HG02981 (cell line): ENCODE results near the gene NOSTRIN.
"Not testable (repeated sequence)": the region's sequence is repeated elsewhere in the genome, so short reads cannot be mapped to it uniquely, and the experiment has no call there.

Experiments used
- ATAC-seq: cut with Tn5 transposase; IDR thresholded peaks from one replicate; pipeline ENCODE4 v1.9.1; 2021; ENCODE audit warnings: mild to moderate bottlenecking, moderate library complexity; ENCODE audit not compliant: unreplicated experiment

The NOSTRIN gene

GRCh38 chr2:168816369-168816768 lies 13.9 kb downstream of the NOSTRIN start:
- no peak for ATAC-seq

GRCh38 chr2:168819050-168819715 lies 16.7 kb downstream of the NOSTRIN start:
- ATAC-seq, result no peak

GRCh38 chr2:168819829-168820489 lies 17.5 kb downstream of the NOSTRIN start:
- ATAC-seq, result no peak

- no peak for ATAC-seq
Measured at GRCh38 chr2:168821577-168821976, 19.1 kb downstream of the NOSTRIN start.

GRCh38 chr2:168821992-168822391 lies 19.6 kb downstream of the NOSTRIN start:
- no peak for ATAC-seq

- no peak for ATAC-seq
Measured at GRCh38 chr2:168825126-168825525, 22.7 kb downstream of the NOSTRIN start.

- ATAC-seq, result no peak
Measured at GRCh38 chr2:168830958-168831357, 28.5 kb downstream of the NOSTRIN start.

- no peak for ATAC-seq
Measured at GRCh38 chr2:168831662-168832061, 29.2 kb downstream of the NOSTRIN start.

GRCh38 chr2:168835969-168836368 lies 33.5 kb downstream of the NOSTRIN start:
- no peak for ATAC-seq

GRCh38 chr2:168841445-168841844 lies 39.0 kb downstream of the NOSTRIN start:
- no peak for ATAC-seq

- no peak for ATAC-seq
Measured at GRCh38 chr2:168843253-168843652, 40.8 kb downstream of the NOSTRIN start.

GRCh38 chr2:168848225-168848624 lies 45.8 kb downstream of the NOSTRIN start:
- no peak for ATAC-seq

GRCh38 chr2:168849610-168850009 lies 47.2 kb downstream of the NOSTRIN start:
- ATAC-seq, result no peak

GRCh38 chr2:168850846-168851245 lies 48.4 kb downstream of the NOSTRIN start:
- ATAC-seq, result no peak

- no peak for ATAC-seq
Measured at GRCh38 chr2:168851674-168852320, 49.4 kb downstream of the NOSTRIN start.

GRCh38 chr2:168852481-168852880 lies 50.0 kb downstream of the NOSTRIN start:
- no peak for ATAC-seq

- no peak for ATAC-seq
Measured at GRCh38 chr2:168853471-168853870, 51.0 kb downstream of the NOSTRIN start.

- no peak for ATAC-seq
Measured at GRCh38 chr2:168854651-168855050, 52.2 kb downstream of the NOSTRIN start.

- no peak for ATAC-seq
Measured at GRCh38 chr2:168855601-168856000, 53.2 kb downstream of the NOSTRIN start.

- no peak for ATAC-seq
Measured at GRCh38 chr2:168858146-168858545, 55.7 kb downstream of the NOSTRIN start.

- not testable (repeated sequence) for ATAC-seq
Measured at GRCh38 chr2:168867164-168867563, 64.7 kb downstream of the NOSTRIN start.

- not testable (repeated sequence) for ATAC-seq
Measured at GRCh38 chr2:168870369-168870768, 67.9 kb downstream of the NOSTRIN start.
